ENCODE data around the gene INHBE.
A peak's percentile ranks its signal among the peaks of the same experiment; 100 is the strongest.
"Not testable (repeated sequence)": the region's sequence is repeated elsewhere in the genome, so short reads cannot be mapped to it uniquely, and the experiment has no call there.

Gene INHBE

DNA sequence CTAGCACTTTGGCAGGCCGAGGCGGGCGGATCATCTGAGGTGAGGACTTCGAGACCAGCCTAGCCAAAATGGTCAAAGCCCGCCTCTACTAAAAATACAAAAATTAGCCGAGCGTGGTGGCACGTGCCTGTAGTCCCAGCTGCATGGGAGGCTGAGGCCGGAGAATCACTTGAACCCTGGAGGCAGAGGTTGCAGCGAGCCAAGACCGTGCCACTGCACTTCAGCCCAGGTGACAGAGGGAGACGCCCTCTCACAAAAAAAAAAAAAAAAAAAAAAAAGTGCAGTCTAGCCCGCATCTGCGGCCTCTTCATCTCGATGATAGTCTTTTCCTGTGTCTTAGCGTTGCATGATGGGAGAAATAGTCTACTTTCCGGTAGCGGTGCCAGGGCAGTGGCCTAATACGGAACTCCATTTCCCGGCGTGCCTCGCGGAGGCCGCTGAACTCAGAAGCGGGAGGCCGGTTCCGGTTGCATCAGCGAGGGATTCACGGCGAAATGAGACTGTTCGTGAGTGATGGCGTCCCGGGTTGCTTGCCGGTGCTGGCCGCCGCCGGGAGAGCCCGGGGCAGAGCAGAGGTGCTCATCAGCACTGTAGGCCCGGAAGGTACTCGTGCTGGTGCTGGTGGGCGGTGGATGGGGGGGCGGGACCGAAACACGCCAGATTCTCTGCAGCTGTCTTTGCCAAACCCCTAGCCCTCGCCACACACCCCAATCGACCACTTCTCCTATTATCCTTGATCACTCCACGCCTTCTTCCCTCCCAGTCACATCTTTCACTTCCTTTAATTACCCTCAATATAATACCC is 32.7 kb downstream of the INHBE start, which contains the start of gene MARS1:
Gene MARS1 (plus strand): TSS at position 472 of the 805 bp plus-strand sequence. CDS start 23 bp downstream, at position 495.
- peak within 1 kb of the TSS; percentile 74 for H2AFZ ChIP-seq (ENCODE audit: low read length, unreplicated experiment)
- peak within 1 kb of the TSS; percentile 56 for H3K27ac ChIP-seq (ENCODE audit: low read depth, low read length)
- H3K36me3 ChIP-seq (ENCODE audit: insufficient read depth, low read length) = peaks cover 19% of the 10 kb centered on the region
- H3K4me1 ChIP-seq (ENCODE audit: control insufficient read depth, insufficient read depth, low read length, unreplicated experiment) = peaks cover 10% of the 10 kb centered on the region
- H3K4me3 ChIP-seq (ENCODE audit: low read depth, low read length) = peak within 1 kb of the TSS; percentile 89
- H3K27me3 ChIP-seq (ENCODE audit: insufficient read depth, low read length) = no peaks in the 10 kb centered on the region
- H3K79me2 ChIP-seq (ENCODE audit: control insufficient read depth, insufficient read depth, low read length, unreplicated experiment) = peaks cover 26% of the 10 kb centered on the region

- H3K4me3 ChIP-seq (ENCODE audit: low read depth, low read length) = peak overlapping the region; percentile 89
- peaks cover 26% of the 10 kb centered on the region for H3K79me2 ChIP-seq (ENCODE audit: control insufficient read depth, insufficient read depth, low read length, unreplicated experiment)
- peaks cover 21% of the 10 kb centered on the region for H3K36me3 ChIP-seq (ENCODE audit: insufficient read depth, low read length)
- peak overlapping the region; percentile 66 for H2AFZ ChIP-seq (ENCODE audit: low read length, unreplicated experiment)
- peak overlapping the region; percentile 56 for H3K27ac ChIP-seq (ENCODE audit: low read depth, low read length)
- peaks cover 10% of the 10 kb centered on the region for H3K4me1 ChIP-seq (ENCODE audit: control insufficient read depth, insufficient read depth, low read length, unreplicated experiment)
- H3K27me3 ChIP-seq (ENCODE audit: insufficient read depth, low read length) = no peaks in the 10 kb centered on the region
Measured at GRCh38 chr12:57488402-57489156, 33.5 kb downstream of the INHBE start.

DNA sequence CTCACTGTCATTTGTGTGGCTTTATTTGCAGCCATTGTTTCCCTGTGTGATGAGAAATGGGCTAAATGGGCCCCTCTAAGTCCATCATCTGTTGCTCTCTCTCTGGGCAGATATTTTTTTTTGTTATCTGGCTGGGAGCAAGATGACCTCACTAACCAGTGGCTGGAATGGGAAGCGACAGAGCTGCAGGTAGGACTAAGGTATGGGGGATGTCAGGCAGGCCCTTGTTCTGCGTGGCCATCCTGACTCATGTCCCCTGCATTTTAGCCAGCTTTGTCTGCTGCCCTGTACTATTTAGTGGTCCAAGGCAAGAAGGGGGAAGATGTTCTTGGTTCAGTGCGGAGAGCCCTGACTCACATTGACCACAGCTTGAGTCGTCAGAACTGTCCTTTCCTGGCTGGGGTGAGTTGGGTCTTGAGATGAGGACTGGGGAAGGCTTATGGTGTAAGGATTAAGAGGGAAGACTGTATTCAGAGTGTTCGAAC is 34.1 kb downstream of the INHBE start:
- Histone ChIP-seq H2AFZ (ENCODE audit: low read length, unreplicated experiment) (no peak overlapping the region), H3K27ac (ENCODE audit: low read depth, low read length) (no peak overlapping the region), H3K27me3 (ENCODE audit: insufficient read depth, low read length) (no peaks in the 10 kb centered on the region), H3K4me3 (ENCODE audit: low read depth, low read length) (peak overlapping the region; percentile 89), H3K4me1 (ENCODE audit: control insufficient read depth, insufficient read depth, low read length, unreplicated experiment) (peaks cover 10% of the 10 kb centered on the region), H3K36me3 (ENCODE audit: insufficient read depth, low read length) (peaks cover 21% of the 10 kb centered on the region), H3K79me2 (ENCODE audit: control insufficient read depth, insufficient read depth, low read length, unreplicated experiment) (peaks cover 26% of the 10 kb centered on the region)

- Histone ChIP-seq H3K36me3 (ENCODE audit: insufficient read depth, low read length) (peaks cover 21% of the 10 kb centered on the region), H3K4me3 (ENCODE audit: low read depth, low read length) (no peak overlapping the region; the same call in 1 of the 2 replicates), H3K79me2 (ENCODE audit: control insufficient read depth, insufficient read depth, low read length, unreplicated experiment) (peaks cover 26% of the 10 kb centered on the region), H2AFZ (ENCODE audit: low read length, unreplicated experiment) (no peak overlapping the region), H3K27me3 (ENCODE audit: insufficient read depth, low read length) (no peaks in the 10 kb centered on the region), H3K4me1 (ENCODE audit: control insufficient read depth, insufficient read depth, low read length, unreplicated experiment) (peaks cover 10% of the 10 kb centered on the region), H3K27ac (ENCODE audit: low read depth, low read length) (no peak overlapping the region)
Measured at GRCh38 chr12:57490126-57490525, 35.0 kb downstream of the INHBE start.

- H2AFZ ChIP-seq (ENCODE audit: low read length, unreplicated experiment) = no peak overlapping the region
- peaks cover 10% of the 10 kb centered on the region for H3K4me1 ChIP-seq (ENCODE audit: control insufficient read depth, insufficient read depth, low read length, unreplicated experiment)
- H3K27me3 ChIP-seq (ENCODE audit: insufficient read depth, low read length) = no peaks in the 10 kb centered on the region
- H3K4me3 ChIP-seq (ENCODE audit: low read depth, low read length) = no peak overlapping the region
- H3K36me3 ChIP-seq (ENCODE audit: insufficient read depth, low read length) = peaks cover 21% of the 10 kb centered on the region
- peaks cover 26% of the 10 kb centered on the region for H3K79me2 ChIP-seq (ENCODE audit: control insufficient read depth, insufficient read depth, low read length, unreplicated experiment)
- H3K27ac ChIP-seq (ENCODE audit: low read depth, low read length) = no peak overlapping the region
Measured at GRCh38 chr12:57491393-57492280, 36.5 kb downstream of the INHBE start.

- not testable (repeated sequence) for H3K79me2 ChIP-seq (ENCODE audit: control insufficient read depth, insufficient read depth, low read length, unreplicated experiment); H3K27ac ChIP-seq (ENCODE audit: low read depth, low read length); H2AFZ ChIP-seq (ENCODE audit: low read length, unreplicated experiment); H3K4me3 ChIP-seq (ENCODE audit: low read depth, low read length); H3K27me3 ChIP-seq (ENCODE audit: insufficient read depth, low read length); H3K4me1 ChIP-seq (ENCODE audit: control insufficient read depth, insufficient read depth, low read length, unreplicated experiment)
- H3K36me3 ChIP-seq (ENCODE audit: insufficient read depth, low read length) = peaks cover 33% of the 10 kb centered on the region
Measured at GRCh38 chr12:57495051-57495701, 40.1 kb downstream of the INHBE start.

DNA sequence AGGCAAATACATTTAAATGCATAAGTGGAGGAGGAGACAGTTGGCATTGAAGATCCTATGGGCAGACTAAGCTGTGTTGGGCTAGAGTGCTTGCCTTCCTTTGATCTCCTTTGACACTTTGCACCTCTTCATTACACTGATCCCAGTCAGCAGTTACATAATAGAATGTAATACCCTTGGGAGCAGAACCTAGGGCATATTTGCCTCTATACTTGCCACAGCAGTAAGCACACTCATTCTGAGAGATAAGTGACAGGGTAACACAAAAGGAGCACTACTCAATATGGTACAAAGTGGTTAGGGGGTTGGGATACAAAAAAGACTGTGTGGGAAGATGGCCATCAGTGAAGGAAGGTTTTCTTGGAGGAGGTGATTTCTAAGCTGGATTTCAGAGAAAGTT is 41.7 kb downstream of the INHBE start:
- Histone ChIP-seq H2AFZ (ENCODE audit: low read length, unreplicated experiment) (no peak overlapping the region), H3K27me3 (ENCODE audit: insufficient read depth, low read length) (no peaks in the 10 kb centered on the region), H3K79me2 (ENCODE audit: control insufficient read depth, insufficient read depth, low read length, unreplicated experiment) (no peaks in the 10 kb centered on the region), H3K27ac (ENCODE audit: low read depth, low read length) (no peak overlapping the region), H3K4me3 (ENCODE audit: low read depth, low read length) (no peak overlapping the region), H3K4me1 (ENCODE audit: control insufficient read depth, insufficient read depth, low read length, unreplicated experiment) (no peaks in the 10 kb centered on the region), H3K36me3 (ENCODE audit: insufficient read depth, low read length) (peaks cover 34% of the 10 kb centered on the region)

GRCh38 chr12:57497223-57498131 is 42.4 kb downstream of the INHBE start:
- H3K27ac ChIP-seq (ENCODE audit: low read depth, low read length) = no peak overlapping the region
- H3K79me2 ChIP-seq (ENCODE audit: control insufficient read depth, insufficient read depth, low read length, unreplicated experiment) = no peaks in the 10 kb centered on the region
- no peak overlapping the region for H2AFZ ChIP-seq (ENCODE audit: low read length, unreplicated experiment)
- peaks cover 39% of the 10 kb centered on the region for H3K36me3 ChIP-seq (ENCODE audit: insufficient read depth, low read length)
- no peak overlapping the region for H3K4me3 ChIP-seq (ENCODE audit: low read depth, low read length)
- no peaks in the 10 kb centered on the region for H3K27me3 ChIP-seq (ENCODE audit: insufficient read depth, low read length)
- no peaks in the 10 kb centered on the region for H3K4me1 ChIP-seq (ENCODE audit: control insufficient read depth, insufficient read depth, low read length, unreplicated experiment)

DNA sequence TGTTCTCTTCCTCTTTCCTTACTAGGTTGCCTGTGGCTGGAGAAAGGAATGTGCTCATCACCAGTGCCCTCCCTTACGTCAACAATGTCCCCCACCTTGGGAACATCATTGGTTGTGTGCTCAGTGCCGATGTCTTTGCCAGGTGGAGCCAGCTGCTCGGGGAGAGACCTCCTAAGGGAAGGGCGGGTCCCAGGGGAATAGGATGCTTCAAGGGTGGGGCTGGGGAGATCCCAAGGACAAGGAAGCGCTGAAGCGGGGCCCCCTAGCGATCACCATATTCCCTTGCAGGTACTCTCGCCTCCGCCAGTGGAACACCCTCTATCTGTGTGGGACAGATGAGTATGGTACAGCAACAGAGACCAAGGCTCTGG is 43.0 kb downstream of the INHBE start:
- Histone ChIP-seq H3K79me2 (ENCODE audit: control insufficient read depth, insufficient read depth, low read length, unreplicated experiment) (no peaks in the 10 kb centered on the region), H3K4me3 (ENCODE audit: low read depth, low read length) (no peak overlapping the region), H3K27me3 (ENCODE audit: insufficient read depth, low read length) (no peaks in the 10 kb centered on the region), H3K36me3 (ENCODE audit: insufficient read depth, low read length) (peaks cover 34% of the 10 kb centered on the region), H2AFZ (ENCODE audit: low read length, unreplicated experiment) (no peak overlapping the region), H3K27ac (ENCODE audit: low read depth, low read length) (no peak overlapping the region), H3K4me1 (ENCODE audit: control insufficient read depth, insufficient read depth, low read length, unreplicated experiment) (no peaks in the 10 kb centered on the region)
